ENCODE data around the gene NKX6-1.

The NKX6-1 gene

GRCh38 chr4:84477738-84478137 is 21.4 kb downstream of the NKX6-1 start:
- H3K4me2 ChIP-seq (ENCODE audit: low read length), result no peak overlapping the region
- no peaks in the 10 kb centered on the region for H4K20me1 ChIP-seq (ENCODE audit: control insufficient read depth, insufficient read depth, low read depth, low read length)
- H3K9me3 ChIP-seq (ENCODE audit: control insufficient read depth, insufficient read depth, low read length), result peaks cover 2% of the 10 kb centered on the region; the same call in 1 of the 2 replicates
- no peaks in the 10 kb centered on the region for H3K36me3 ChIP-seq (ENCODE audit: control insufficient read depth, low read length)
- no peak overlapping the region for H3K27ac ChIP-seq (ENCODE audit: low read depth, low read length)
- no peaks in the 10 kb centered on the region for H3F3A ChIP-seq (ENCODE audit: control insufficient read depth, insufficient read depth)
- no peak for TF ChIP-seq EZH2phosphoT487 (IDR thresholded peaks at IDR 0.05; ENCODE audit: borderline replicate concordance, low read length)
- TF ChIP-seq, protein P1, sequence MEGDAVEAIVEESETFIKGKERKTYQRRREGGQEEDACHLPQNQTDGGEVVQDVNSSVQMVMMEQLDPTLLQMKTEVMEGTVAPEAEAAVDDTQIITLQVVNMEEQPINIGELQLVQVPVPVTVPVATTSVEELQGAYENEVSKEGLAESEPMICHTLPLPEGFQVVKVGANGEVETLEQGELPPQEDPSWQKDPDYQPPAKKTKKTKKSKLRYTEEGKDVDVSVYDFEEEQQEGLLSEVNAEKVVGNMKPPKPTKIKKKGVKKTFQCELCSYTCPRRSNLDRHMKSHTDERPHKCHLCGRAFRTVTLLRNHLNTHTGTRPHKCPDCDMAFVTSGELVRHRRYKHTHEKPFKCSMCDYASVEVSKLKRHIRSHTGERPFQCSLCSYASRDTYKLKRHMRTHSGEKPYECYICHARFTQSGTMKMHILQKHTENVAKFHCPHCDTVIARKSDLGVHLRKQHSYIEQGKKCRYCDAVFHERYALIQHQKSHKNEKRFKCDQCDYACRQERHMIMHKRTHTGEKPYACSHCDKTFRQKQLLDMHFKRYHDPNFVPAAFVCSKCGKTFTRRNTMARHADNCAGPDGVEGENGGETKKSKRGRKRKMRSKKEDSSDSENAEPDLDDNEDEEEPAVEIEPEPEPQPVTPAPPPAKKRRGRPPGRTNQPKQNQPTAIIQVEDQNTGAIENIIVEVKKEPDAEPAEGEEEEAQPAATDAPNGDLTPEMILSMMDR (IDR thresholded peaks at IDR 0.05; ENCODE audit: low read depth, low read length, poor library complexity, severe bottlenecking), result no peak
- no peaks in the 10 kb centered on the region for H3K79me2 ChIP-seq (ENCODE audit: control insufficient read depth, low read length)
- H3K4me3 ChIP-seq (ENCODE audit: low read length), result no peak overlapping the region
- no peaks in the 10 kb centered on the region for H3K4me1 ChIP-seq (ENCODE audit: control insufficient read depth, low read length)
- no peaks in the 10 kb centered on the region for H3K9me2 ChIP-seq (replicated peaks; ENCODE audit: control insufficient read depth, low read length)
- H3K27me3 ChIP-seq (ENCODE audit: control insufficient read depth, low read length), result no peaks in the 10 kb centered on the region

DNA sequence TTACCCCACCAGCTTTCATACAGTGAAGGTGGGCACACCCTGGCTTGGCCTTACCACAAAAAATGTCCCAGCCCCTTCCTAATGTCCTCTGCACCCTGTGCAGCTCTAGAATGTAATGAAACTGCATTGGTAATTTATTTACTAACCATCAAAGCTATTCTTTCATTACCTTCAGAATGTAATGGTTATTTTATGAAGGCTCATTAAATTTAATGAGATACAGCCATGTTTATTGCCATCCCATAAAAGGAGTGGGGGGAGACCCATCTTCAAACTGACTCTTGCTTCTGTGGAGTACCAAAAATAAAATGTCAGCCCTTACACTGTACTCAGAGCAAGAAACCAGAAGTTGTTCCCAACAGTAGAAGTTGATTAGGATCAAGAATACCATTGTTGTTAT is 25.0 kb downstream of the NKX6-1 start:
- Histone ChIP-seq H3K9me3 (ENCODE audit: control insufficient read depth, insufficient read depth, low read length) (no peaks in the 10 kb centered on the region), H4K20me1 (ENCODE audit: control insufficient read depth, insufficient read depth, low read depth, low read length) (no peaks in the 10 kb centered on the region), H3K27ac (ENCODE audit: low read depth, low read length) (no peak overlapping the region), H3K4me2 (ENCODE audit: low read length) (no peak overlapping the region), H3K4me3 (ENCODE audit: low read length) (no peak overlapping the region), H3K36me3 (ENCODE audit: control insufficient read depth, low read length) (no peaks in the 10 kb centered on the region), H3K27me3 (ENCODE audit: control insufficient read depth, low read length) (no peaks in the 10 kb centered on the region), H3K9me2 (replicated peaks; ENCODE audit: control insufficient read depth, low read length) (no peaks in the 10 kb centered on the region), H3F3A (ENCODE audit: control insufficient read depth, insufficient read depth) (no peaks in the 10 kb centered on the region), H3K79me2 (ENCODE audit: control insufficient read depth, low read length) (no peaks in the 10 kb centered on the region), H3K4me1 (ENCODE audit: control insufficient read depth, low read length) (no peaks in the 10 kb centered on the region)
- TF ChIP-seq, protein P1 (IDR thresholded peaks at IDR 0.05; ENCODE audit: low read depth, low read length, poor library complexity, severe bottlenecking), result no peak
- no peak for TF ChIP-seq EZH2phosphoT487 (IDR thresholded peaks at IDR 0.05; ENCODE audit: borderline replicate concordance, low read length)

DNA sequence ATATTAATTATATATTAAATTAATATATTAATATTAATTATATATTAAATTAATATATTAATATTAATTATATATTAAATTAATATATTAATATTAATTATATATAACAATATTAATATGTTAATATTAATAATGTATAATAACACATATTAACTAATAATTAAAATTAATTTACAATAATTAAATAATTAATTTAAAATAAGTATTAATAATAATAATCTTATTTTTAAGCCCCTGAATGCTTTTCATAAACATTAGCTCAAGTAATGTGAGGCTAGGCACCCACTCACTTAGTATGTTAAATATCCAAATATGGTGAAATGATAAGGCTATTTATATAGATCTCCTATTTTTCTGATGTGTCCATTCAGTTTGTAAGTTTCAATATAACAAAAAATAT is 26.9 kb downstream of the NKX6-1 start:
- H3K4me3 ChIP-seq (ENCODE audit: low read length), result no peak overlapping the region
- H3F3A ChIP-seq (ENCODE audit: control insufficient read depth, insufficient read depth), result no peaks in the 10 kb centered on the region
- H3K27me3 ChIP-seq (ENCODE audit: control insufficient read depth, low read length), result no peaks in the 10 kb centered on the region
- no peaks in the 10 kb centered on the region for H3K9me2 ChIP-seq (replicated peaks; ENCODE audit: control insufficient read depth, low read length)
- no peaks in the 10 kb centered on the region for H3K79me2 ChIP-seq (ENCODE audit: control insufficient read depth, low read length)
- no peaks in the 10 kb centered on the region for H3K9me3 ChIP-seq (ENCODE audit: control insufficient read depth, insufficient read depth, low read length)
- no peaks in the 10 kb centered on the region for H4K20me1 ChIP-seq (ENCODE audit: control insufficient read depth, insufficient read depth, low read depth, low read length)
- no peaks in the 10 kb centered on the region for H3K4me1 ChIP-seq (ENCODE audit: control insufficient read depth, low read length)
- no peaks in the 10 kb centered on the region for H3K36me3 ChIP-seq (ENCODE audit: control insufficient read depth, low read length)
- no peak for TF ChIP-seq EZH2phosphoT487 (IDR thresholded peaks at IDR 0.05; ENCODE audit: borderline replicate concordance, low read length)
- no peak overlapping the region for H3K27ac ChIP-seq (ENCODE audit: low read depth, low read length)
- no peak overlapping the region for H3K4me2 ChIP-seq (ENCODE audit: low read length)

- Histone ChIP-seq H3K27me3 (ENCODE audit: control insufficient read depth, low read length) (no peaks in the 10 kb centered on the region), H3K4me3 (ENCODE audit: low read length) (no peak overlapping the region), H3F3A (ENCODE audit: control insufficient read depth, insufficient read depth) (no peaks in the 10 kb centered on the region), H3K9me2 (replicated peaks; ENCODE audit: control insufficient read depth, low read length) (no peaks in the 10 kb centered on the region), H3K4me1 (ENCODE audit: control insufficient read depth, low read length) (no peaks in the 10 kb centered on the region), H3K4me2 (ENCODE audit: low read length) (no peak overlapping the region), H3K79me2 (ENCODE audit: control insufficient read depth, low read length) (no peaks in the 10 kb centered on the region), H4K20me1 (ENCODE audit: control insufficient read depth, insufficient read depth, low read depth, low read length) (no peaks in the 10 kb centered on the region), H3K36me3 (ENCODE audit: control insufficient read depth, low read length) (no peaks in the 10 kb centered on the region), H3K27ac (ENCODE audit: low read depth, low read length) (no peak overlapping the region), H3K9me3 (ENCODE audit: control insufficient read depth, insufficient read depth, low read length) (no peaks in the 10 kb centered on the region)
- TF ChIP-seq, protein P1 (IDR thresholded peaks at IDR 0.05; ENCODE audit: low read depth, low read length, poor library complexity, severe bottlenecking), result no peak
Measured at GRCh38 chr4:84470204-84470785, 28.8 kb downstream of the NKX6-1 start.
